Measurements from ENCODE around the gene PLXNA2.

Gene PLXNA2

GRCh38 chr1:208074353-208074752, 169.8 kb downstream of the PLXNA2 start:
- no peak overlapping the region for H3K4me3 ChIP-seq (ENCODE audit: control insufficient read depth in 1 of 7, extremely low read depth in 1 of 7, insufficient read depth in 4 of 7, low read depth in 2 of 7, low read length in 6 of 7)
- H3K27ac ChIP-seq (ENCODE audit: insufficient read depth in 1 of 2, low read depth in 1 of 2, low read length in 2 of 2, poor library complexity in 1 of 2, severe bottlenecking in 2 of 2): no peak overlapping the region
- H3K4me1 ChIP-seq (ENCODE audit: control extremely low read depth in 1 of 4, control insufficient read depth in 4 of 4, insufficient read depth in 4 of 4, low read length in 3 of 4): peaks cover 0 to 9% (median 6%) of the 10 kb centered on the region in 4 experiments
- no peaks in the 10 kb centered on the region for H3K36me3 ChIP-seq (ENCODE audit: control insufficient read depth in 4 of 4, insufficient read depth in 4 of 4, low read length in 3 of 4)
- WGBS (ENCODE audit: insufficient coverage): 88% methylated on average over 6 of the region's 6 CpGs
- H3K9me3 ChIP-seq (ENCODE audit: control extremely low read depth in 1 of 5, control insufficient read depth in 4 of 5, insufficient read depth in 2 of 5, low read depth in 1 of 5, low read length in 4 of 5): no peaks in the 10 kb centered on the region
- POLR2A ChIA-PET: no interaction called here
- CTCF ChIA-PET: interaction anchor here (1.0 to 1.6 kb wide), 4 partner anchors 18 to 170 kb away, joined by 3 to 6 read pairs (median 4); no protein-coding TSS in a partner anchor
- no peaks in the 10 kb centered on the region for H3K27me3 ChIP-seq (replicated peaks in 2 of 5; ENCODE audit: control insufficient read depth in 4 of 5, insufficient read depth in 5 of 5, low read length in 4 of 5)
- DNase-seq: no peak

- Histone ChIP-seq H3K27ac (ENCODE audit: insufficient read depth in 1 of 2, low read depth in 1 of 2, low read length in 2 of 2, poor library complexity in 1 of 2, severe bottlenecking in 2 of 2) (no peak overlapping the region), H3K4me3 (ENCODE audit: control insufficient read depth in 1 of 7, extremely low read depth in 1 of 7, insufficient read depth in 4 of 7, low read depth in 2 of 7, low read length in 6 of 7) (no peak overlapping the region), H3K27me3 (replicated peaks in 2 of 5; ENCODE audit: control insufficient read depth in 4 of 5, insufficient read depth in 5 of 5, low read length in 4 of 5) (no peaks in the 10 kb centered on the region), H3K9me3 (ENCODE audit: control extremely low read depth in 1 of 5, control insufficient read depth in 4 of 5, insufficient read depth in 2 of 5, low read depth in 1 of 5, low read length in 4 of 5) (no peaks in the 10 kb centered on the region), H3K4me1 (ENCODE audit: control extremely low read depth in 1 of 4, control insufficient read depth in 4 of 4, insufficient read depth in 4 of 4, low read length in 3 of 4) (no peaks in the 10 kb centered on the region), H3K36me3 (ENCODE audit: control insufficient read depth in 4 of 4, insufficient read depth in 4 of 4, low read length in 3 of 4) (no peaks in the 10 kb centered on the region)
- ChIA-PET CTCF (interaction anchor here (1.4 to 1.9 kb wide), 2 partner anchors 9 to 50 kb away, joined by 4 to 5 read pairs; no protein-coding TSS in a partner anchor), POLR2A (no interaction called here)
- 88% methylated on average over 6 of the region's 7 CpGs for WGBS (ENCODE audit: insufficient coverage)
- DNase-seq: no peak
These were observed 172.7 kb downstream of the PLXNA2 start for GRCh38 chr1:208071435-208072031.

- ChIA-PET POLR2A (no interaction called here), CTCF (interaction anchor here (0.9 to 1.9 kb wide), 3 partner anchors 13 to 48 kb away, joined by 3 to 6 read pairs (median 5); no protein-coding TSS in a partner anchor)
- H3K4me1 ChIP-seq (ENCODE audit: control extremely low read depth in 1 of 4, control insufficient read depth in 4 of 4, insufficient read depth in 4 of 4, low read length in 3 of 4): peaks cover 0 to 3% (median 0%) of the 10 kb centered on the region in 4 experiments
- WGBS (ENCODE audit: insufficient coverage): 96% methylated on average over 4 of the region's 4 CpGs
- DNase-seq: no peak
- no peaks in the 10 kb centered on the region for H3K9me3 ChIP-seq (ENCODE audit: control extremely low read depth in 1 of 5, control insufficient read depth in 4 of 5, insufficient read depth in 2 of 5, low read depth in 1 of 5, low read length in 4 of 5)
- H3K27ac ChIP-seq (ENCODE audit: insufficient read depth in 1 of 2, low read depth in 1 of 2, low read length in 2 of 2, poor library complexity in 1 of 2, severe bottlenecking in 2 of 2): no peak overlapping the region
- H3K27me3 ChIP-seq (replicated peaks in 2 of 5; ENCODE audit: control insufficient read depth in 4 of 5, insufficient read depth in 5 of 5, low read length in 4 of 5): no peaks in the 10 kb centered on the region
- no peaks in the 10 kb centered on the region for H3K36me3 ChIP-seq (ENCODE audit: control insufficient read depth in 4 of 4, insufficient read depth in 4 of 4, low read length in 3 of 4)
- H3K4me3 ChIP-seq (ENCODE audit: control insufficient read depth in 1 of 7, extremely low read depth in 1 of 7, insufficient read depth in 4 of 7, low read depth in 2 of 7, low read length in 6 of 7): no peak overlapping the region
These were observed 174.3 kb downstream of the PLXNA2 start for GRCh38 chr1:208069908-208070307.

GRCh38 chr1:208069317-208069716, 174.9 kb downstream of the PLXNA2 start:
- Histone ChIP-seq H3K27me3 (replicated peaks in 2 of 5; ENCODE audit: control insufficient read depth in 4 of 5, insufficient read depth in 5 of 5, low read length in 4 of 5) (no peaks in the 10 kb centered on the region), H3K4me3 (ENCODE audit: control insufficient read depth in 1 of 7, extremely low read depth in 1 of 7, insufficient read depth in 4 of 7, low read depth in 2 of 7, low read length in 6 of 7) (no peak overlapping the region), H3K36me3 (ENCODE audit: control insufficient read depth in 4 of 4, insufficient read depth in 4 of 4, low read length in 3 of 4) (no peaks in the 10 kb centered on the region), H3K9me3 (ENCODE audit: control extremely low read depth in 1 of 5, control insufficient read depth in 4 of 5, insufficient read depth in 2 of 5, low read depth in 1 of 5, low read length in 4 of 5) (no peaks in the 10 kb centered on the region), H3K4me1 (ENCODE audit: control extremely low read depth in 1 of 4, control insufficient read depth in 4 of 4, insufficient read depth in 4 of 4, low read length in 3 of 4) (peaks cover 0 to 3% (median 0%) of the 10 kb centered on the region in 4 experiments), H3K27ac (ENCODE audit: insufficient read depth in 1 of 2, low read depth in 1 of 2, low read length in 2 of 2, poor library complexity in 1 of 2, severe bottlenecking in 2 of 2) (no peak overlapping the region)
- WGBS (ENCODE audit: insufficient coverage): 95% methylated on average over 7 of the region's 8 CpGs
- DNase-seq: no peak
- ChIA-PET POLR2A (no interaction called here), CTCF (interaction anchor here (2.3 kb wide), 1 partner anchor 24 kb away, joined by 6 read pairs; no protein-coding TSS in a partner anchor)

- no peak overlapping the region for H3K4me3 ChIP-seq (ENCODE audit: control insufficient read depth in 1 of 7, extremely low read depth in 1 of 7, insufficient read depth in 4 of 7, low read depth in 2 of 7, low read length in 6 of 7)
- no peaks in the 10 kb centered on the region for H3K27me3 ChIP-seq (replicated peaks in 2 of 5; ENCODE audit: control insufficient read depth in 4 of 5, insufficient read depth in 5 of 5, low read length in 4 of 5)
- 72% methylated on average over 3 of the region's 3 CpGs for WGBS (ENCODE audit: insufficient coverage)
- no peaks in the 10 kb centered on the region for H3K9me3 ChIP-seq (ENCODE audit: control extremely low read depth in 1 of 5, control insufficient read depth in 4 of 5, insufficient read depth in 2 of 5, low read depth in 1 of 5, low read length in 4 of 5)
- CTCF ChIA-PET: interaction anchor here (2.3 kb wide), 1 partner anchor 24 kb away, joined by 6 read pairs; no protein-coding TSS in a partner anchor
- peaks cover 0 to 3% (median 0%) of the 10 kb centered on the region in 4 experiments for H3K4me1 ChIP-seq (ENCODE audit: control extremely low read depth in 1 of 4, control insufficient read depth in 4 of 4, insufficient read depth in 4 of 4, low read length in 3 of 4)
- POLR2A ChIA-PET: no interaction called here
- H3K27ac ChIP-seq (ENCODE audit: insufficient read depth in 1 of 2, low read depth in 1 of 2, low read length in 2 of 2, poor library complexity in 1 of 2, severe bottlenecking in 2 of 2): no peak overlapping the region
- H3K36me3 ChIP-seq (ENCODE audit: control insufficient read depth in 4 of 4, insufficient read depth in 4 of 4, low read length in 3 of 4): no peaks in the 10 kb centered on the region
- no peak for DNase-seq
These were observed 175.3 kb downstream of the PLXNA2 start for GRCh38 chr1:208068908-208069307.

- ChIA-PET CTCF (interaction anchor here (2.3 kb wide), 1 partner anchor 25 kb away, joined by 6 read pairs; no protein-coding TSS in a partner anchor), POLR2A (interaction anchor here (1.1 kb wide), 1 partner anchor 27 kb away, joined by 3 read pairs; no protein-coding TSS in a partner anchor)
- Histone ChIP-seq H3K4me1 (ENCODE audit: control extremely low read depth in 1 of 4, control insufficient read depth in 4 of 4, insufficient read depth in 4 of 4, low read length in 3 of 4) (peaks cover 0 to 3% (median 0%) of the 10 kb centered on the region in 4 experiments), H3K27me3 (replicated peaks in 2 of 5; ENCODE audit: control insufficient read depth in 4 of 5, insufficient read depth in 5 of 5, low read length in 4 of 5) (no peaks in the 10 kb centered on the region), H3K27ac (ENCODE audit: insufficient read depth in 1 of 2, low read depth in 1 of 2, low read length in 2 of 2, poor library complexity in 1 of 2, severe bottlenecking in 2 of 2) (no peak overlapping the region), H3K4me3 (ENCODE audit: control insufficient read depth in 1 of 7, extremely low read depth in 1 of 7, insufficient read depth in 4 of 7, low read depth in 2 of 7, low read length in 6 of 7) (no peak overlapping the region), H3K36me3 (ENCODE audit: control insufficient read depth in 4 of 4, insufficient read depth in 4 of 4, low read length in 3 of 4) (no peaks in the 10 kb centered on the region), H3K9me3 (ENCODE audit: control extremely low read depth in 1 of 5, control insufficient read depth in 4 of 5, insufficient read depth in 2 of 5, low read depth in 1 of 5, low read length in 4 of 5) (no peaks in the 10 kb centered on the region)
- DNase-seq: no peak
- WGBS (ENCODE audit: insufficient coverage): 94% methylated on average over 7 of the region's 7 CpGs
These were observed 175.8 kb downstream of the PLXNA2 start for GRCh38 chr1:208068407-208068806.

- ChIA-PET POLR2A (no interaction called here), CTCF (interaction anchor here (1.9 kb wide), 1 partner anchor 173 kb away, joined by 3 read pairs; no protein-coding TSS in a partner anchor)
- Histone ChIP-seq H3K27ac (ENCODE audit: insufficient read depth in 1 of 2, low read depth in 1 of 2, low read length in 2 of 2, poor library complexity in 1 of 2, severe bottlenecking in 2 of 2) (no peak overlapping the region), H3K9me3 (ENCODE audit: control extremely low read depth in 1 of 5, control insufficient read depth in 4 of 5, insufficient read depth in 2 of 5, low read depth in 1 of 5, low read length in 4 of 5) (no peaks in the 10 kb centered on the region), H3K27me3 (replicated peaks in 2 of 5; ENCODE audit: control insufficient read depth in 4 of 5, insufficient read depth in 5 of 5, low read length in 4 of 5) (no peaks in the 10 kb centered on the region), H3K4me3 (ENCODE audit: control insufficient read depth in 1 of 7, extremely low read depth in 1 of 7, insufficient read depth in 4 of 7, low read depth in 2 of 7, low read length in 6 of 7) (no peak overlapping the region), H3K36me3 (ENCODE audit: control insufficient read depth in 4 of 4, insufficient read depth in 4 of 4, low read length in 3 of 4) (no peaks in the 10 kb centered on the region), H3K4me1 (ENCODE audit: control extremely low read depth in 1 of 4, control insufficient read depth in 4 of 4, insufficient read depth in 4 of 4, low read length in 3 of 4) (peaks cover 0 to 3% (median 0%) of the 10 kb centered on the region in 4 experiments)
- 100% methylated on average over 1 of the region's 1 CpG for WGBS (ENCODE audit: insufficient coverage)
- DNase-seq: no peak
These were observed 177.6 kb downstream of the PLXNA2 start for GRCh38 chr1:208066583-208066982.

Measured in common myeloid progenitor, CD34-positive (primary cell).